Gastrocnemius medialis (tissue), 4 donors: ENCODE measurements around the gene TGFA.

ENCODE experiments used
- CTCF ChIP-seq, 5 experiments: fragments of 450-650 bp in 3 of 5; fragments of 200-600 bp in 2 of 5; sonication (generic) in 2 of 5; IDR thresholded peaks in 4 of 5; conservative IDR thresholded peaks in 1 of 5; 1 replicate in 4 of 5; 2 replicates in 1 of 5; pipeline ENCODE4 v1.5.1; 2016 to 2019; ENCODE audit warnings: antibody characterized with exemption in 5 of 5, mild to moderate bottlenecking in 3 of 5, moderate library complexity in 3 of 5
- POLR2A ChIP-seq, 2 donors: fragments of 450-650 bp; IDR thresholded peaks; one replicate each; pipeline ENCODE4 v1.6.1; 2017; ENCODE audit warnings: antibody characterized with exemption in 2 of 2, mild to moderate bottlenecking in 2 of 2, moderate library complexity in 2 of 2

- TF ChIP-seq CTCF (IDR thresholded peaks at IDR 0.05 in 4 of 5, conservative IDR thresholded peaks at IDR 0.05 in 1 of 5): no peak
- TF ChIP-seq POLR2A (IDR thresholded peaks at IDR 0.05): no peak
These were observed 43.1 kb upstream of the TGFA start for GRCh38 chr2:70596739-70597138.
